Renal cortex interstitium (tissue), 11 donors: ENCODE data around the gene ZDHHC14. TPM values are rescaled to one million over a fixed set of nuclear protein-coding genes. Genes with fewer than 3 reads are reported as not detected.
"Not testable (repeated sequence)": the region's sequence is repeated elsewhere in the genome, so short reads cannot be mapped to it uniquely, and the experiment has no call there.

Source experiments
- DNase-seq, 11 donors: peaks; one replicate each; pipeline ENCODE4 v3.0.0-alpha.2; 2013; ENCODE audit warnings: low read depth in 9 of 11, low spot score in 4 of 11; ENCODE audit errors: extremely low read depth in 1 of 11
- polyA plus RNA-seq, 3 donors: library from polyadenylated mRNA; unstranded; fragments of 120-200 nt; gene quantifications; one replicate each; pipeline ENCODE4 v1.2.1, GENCODE V29; 2013; ENCODE audit not compliant: insufficient read length in 3 of 3

ZDHHC14 gene
- polyA plus RNA-seq, 3 donors = 14.8 to 22.4 (median 17.9) TPM

DNA sequence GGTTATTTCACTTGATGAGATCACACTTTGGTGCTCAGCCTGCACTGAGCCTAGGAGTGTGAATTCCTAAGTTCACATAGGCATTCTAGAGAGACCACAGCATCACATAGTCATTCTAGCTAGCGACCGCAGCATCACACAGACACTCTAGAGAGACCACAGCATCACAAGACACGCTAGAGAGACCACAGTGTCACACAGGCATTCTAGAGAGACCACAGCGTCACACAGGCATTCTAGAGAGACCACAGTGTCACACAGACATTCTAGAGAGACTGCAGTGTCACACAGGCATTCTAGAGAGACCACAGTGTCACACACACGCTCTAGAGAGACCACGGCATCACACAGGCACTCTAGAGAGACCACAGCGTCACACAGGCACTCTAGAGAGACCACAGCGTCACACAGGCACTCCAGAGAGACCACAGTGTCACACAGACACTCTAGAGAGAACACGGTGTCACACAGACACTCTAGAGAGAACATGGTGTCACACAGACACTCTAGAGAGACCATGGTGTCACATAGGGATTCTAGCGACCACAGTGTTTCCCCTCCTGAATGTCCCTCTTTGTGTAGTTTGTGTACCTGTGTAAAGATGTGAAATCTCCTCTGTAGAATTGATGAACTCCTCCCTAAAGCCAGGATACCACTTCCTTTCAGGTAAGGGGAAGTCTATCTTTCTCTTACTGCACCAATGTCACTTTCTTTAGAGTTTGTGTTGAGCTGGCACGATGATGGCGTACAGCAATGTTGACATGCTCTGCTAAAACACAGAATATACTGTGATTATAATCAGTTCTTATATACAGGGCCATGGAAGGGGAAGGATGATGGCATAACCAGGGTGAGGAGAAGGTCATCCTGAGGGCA is 169.4 kb downstream of the ZDHHC14 start:
- DNase-seq = no peak

DNA sequence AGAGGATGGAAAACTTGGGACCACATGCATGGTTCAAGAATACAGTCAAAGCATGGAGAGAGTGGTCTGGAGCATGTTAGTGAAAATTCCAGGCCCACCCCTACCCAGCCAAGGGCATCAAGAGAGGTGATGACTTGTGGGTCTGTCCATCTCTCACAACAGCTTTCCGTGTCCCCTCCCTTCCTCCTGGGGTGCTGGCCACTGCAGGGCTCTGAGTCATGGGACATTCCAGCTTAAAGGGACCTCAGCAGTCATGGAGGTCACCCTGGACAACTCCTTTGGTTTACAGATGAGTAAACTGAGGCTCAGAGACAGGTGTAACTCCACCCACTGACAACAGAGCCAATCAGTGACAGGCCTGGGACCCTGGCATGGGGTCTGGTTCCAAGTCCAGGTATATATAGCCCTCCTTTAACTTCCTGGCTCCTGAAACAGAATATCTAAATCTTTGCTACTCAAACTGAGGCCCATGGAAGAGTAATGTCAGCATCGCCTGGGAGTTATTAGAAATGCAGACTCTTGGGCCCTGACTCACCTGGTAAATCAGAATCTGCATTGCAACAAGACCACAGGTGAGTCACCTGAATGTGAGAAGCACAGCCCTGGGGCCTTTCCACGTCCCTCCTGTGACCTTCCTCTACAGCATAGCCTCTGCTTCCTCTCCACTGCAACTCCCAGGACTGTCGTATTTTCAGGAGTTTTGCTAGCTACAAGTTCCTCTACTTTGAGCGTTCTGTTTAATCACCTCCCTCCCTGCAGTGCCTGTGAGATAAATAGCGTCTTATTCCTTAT is 170.2 kb downstream of the ZDHHC14 start:
- no peak for DNase-seq

DNA sequence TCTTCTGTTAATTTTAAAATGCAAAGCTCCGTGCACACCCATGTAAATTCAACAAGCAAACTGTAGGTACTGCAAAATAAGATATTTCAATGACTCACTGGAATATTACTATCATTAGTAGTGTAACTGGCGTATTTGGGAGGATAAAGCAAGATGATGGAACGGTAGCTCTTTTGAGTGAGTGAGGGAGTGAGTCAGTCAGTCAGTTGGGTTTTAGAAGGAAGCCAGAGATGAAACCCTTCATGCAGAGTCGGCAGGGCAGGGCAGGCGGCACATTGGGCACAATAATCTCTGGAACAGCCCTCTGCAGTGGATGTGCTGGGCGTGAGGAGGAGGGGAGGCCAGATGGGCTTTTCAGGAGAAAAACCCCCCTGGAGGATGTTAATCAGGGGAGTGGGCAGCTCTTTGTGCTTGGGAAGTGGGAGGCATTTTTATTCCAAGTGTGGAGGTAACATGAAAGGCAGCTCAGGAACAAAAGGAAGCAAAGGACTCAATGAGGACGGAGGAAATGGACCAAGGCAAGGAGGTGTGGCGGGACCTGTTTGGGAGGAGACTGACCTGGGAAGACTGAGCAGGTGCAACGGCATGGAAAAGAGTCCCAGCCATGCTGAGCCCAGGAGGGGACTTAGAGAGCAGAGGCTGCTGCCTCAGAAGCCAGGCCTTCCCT is 171.2 kb downstream of the ZDHHC14 start:
- DNase-seq = no peak

DNA sequence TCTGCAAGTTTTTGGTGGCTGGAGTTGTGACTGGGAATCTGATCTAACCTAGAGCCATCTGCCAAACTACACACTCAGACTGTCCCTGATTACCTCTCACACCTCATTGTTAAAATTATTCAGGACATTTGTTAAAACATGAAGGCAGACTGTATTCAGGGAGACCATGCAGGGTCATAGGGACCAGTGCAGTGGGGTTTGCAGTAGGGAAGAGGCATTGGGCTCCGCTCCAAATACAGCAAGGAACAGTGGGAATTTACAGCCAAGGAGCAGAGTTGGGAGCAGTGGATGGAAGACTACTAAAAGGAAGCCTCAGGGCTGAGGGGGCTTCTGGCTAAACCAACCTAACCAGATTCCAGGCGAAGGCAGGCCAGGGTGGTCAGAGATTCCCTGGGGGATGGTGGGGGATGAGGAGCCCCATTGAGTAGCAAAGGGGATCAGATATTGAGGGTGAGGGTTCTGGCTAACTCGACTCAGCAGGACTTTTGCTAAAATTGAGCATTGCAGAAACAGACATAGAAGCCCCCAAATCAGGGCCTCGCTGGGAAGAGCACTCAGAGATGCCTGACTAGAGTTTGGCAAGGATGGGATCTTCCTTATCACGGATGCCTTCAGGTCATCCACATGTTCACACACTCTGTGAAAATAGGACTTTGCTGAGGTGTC is 172.0 kb downstream of the ZDHHC14 start:
- no peak for DNase-seq

DNA sequence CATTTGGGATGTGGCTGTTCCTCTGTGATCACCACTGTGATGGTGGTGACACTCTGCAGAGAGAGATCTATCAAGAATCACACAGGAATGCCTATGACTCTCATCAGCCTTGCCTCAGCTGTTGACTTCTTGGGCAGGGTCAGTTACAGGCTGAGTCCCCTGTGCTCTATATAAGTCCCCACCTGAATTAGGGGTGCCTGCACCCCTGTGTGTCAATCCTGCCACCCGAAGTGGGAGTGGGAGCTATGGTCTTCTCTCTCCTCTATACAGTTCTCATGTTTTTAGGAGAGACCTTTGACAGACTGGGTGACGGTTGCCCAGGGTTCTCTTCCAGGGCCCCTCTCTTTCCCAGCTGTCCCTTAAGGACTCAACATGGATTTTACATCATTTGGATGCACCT is 173.8 kb downstream of the ZDHHC14 start:
- no peak for DNase-seq

DNA sequence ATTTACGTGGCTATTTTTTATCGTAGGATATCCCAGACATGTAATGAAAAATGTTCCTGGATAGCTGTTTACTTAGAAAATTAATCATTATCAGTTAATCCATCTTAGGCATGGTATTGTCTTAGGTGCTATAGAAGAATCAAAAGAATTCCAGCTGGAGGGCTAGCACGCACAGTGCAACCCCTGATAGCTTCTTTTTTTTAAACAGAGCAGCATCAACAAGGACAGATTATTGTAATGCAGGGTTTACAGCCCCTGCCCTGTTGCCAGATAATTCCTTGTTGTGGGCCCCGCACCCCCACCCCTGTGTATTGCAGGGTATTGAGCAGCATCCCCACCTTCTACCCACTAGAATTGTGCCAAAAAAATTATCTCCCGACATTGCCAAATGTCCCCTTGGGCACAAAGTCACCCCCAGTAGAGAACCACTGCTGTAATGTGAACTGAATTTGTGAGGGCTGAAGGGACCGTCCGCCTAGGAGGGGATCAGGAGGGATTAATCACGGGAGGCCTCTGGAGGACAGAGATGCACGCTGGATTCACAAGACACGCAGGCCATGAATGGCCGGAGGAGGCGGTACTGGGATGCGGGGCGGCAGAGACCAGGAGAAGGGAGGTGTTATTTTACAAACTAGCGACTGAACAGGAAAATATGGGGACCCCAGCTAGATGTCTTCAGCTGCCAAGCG is 174.6 kb downstream of the ZDHHC14 start:
- no peak for DNase-seq

DNA sequence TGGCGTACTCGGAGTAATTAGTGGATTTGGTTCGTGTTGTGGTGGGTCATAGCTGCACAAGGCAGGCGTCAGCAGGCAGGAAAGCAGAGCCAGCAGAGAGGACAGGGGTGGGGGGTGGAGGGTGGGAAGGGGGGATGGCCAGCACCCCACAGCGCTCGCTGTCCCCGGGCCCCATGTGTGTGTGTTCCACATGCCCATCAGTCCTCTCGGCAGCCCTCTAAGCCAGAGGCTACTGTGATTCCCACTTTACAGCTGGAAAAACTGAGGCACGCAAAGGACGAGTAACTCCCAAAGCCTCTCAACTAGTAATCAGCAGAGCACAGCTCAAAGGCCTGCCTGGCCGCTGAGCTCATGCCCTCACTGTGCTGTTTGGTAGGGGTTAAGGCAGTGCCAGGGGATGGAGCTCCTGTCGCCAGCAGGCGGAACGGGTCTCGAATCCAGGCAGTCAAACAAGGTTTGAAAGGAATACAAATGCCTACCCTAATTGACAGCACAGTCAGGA is 175.2 kb downstream of the ZDHHC14 start:
- DNase-seq = no peak

DNA sequence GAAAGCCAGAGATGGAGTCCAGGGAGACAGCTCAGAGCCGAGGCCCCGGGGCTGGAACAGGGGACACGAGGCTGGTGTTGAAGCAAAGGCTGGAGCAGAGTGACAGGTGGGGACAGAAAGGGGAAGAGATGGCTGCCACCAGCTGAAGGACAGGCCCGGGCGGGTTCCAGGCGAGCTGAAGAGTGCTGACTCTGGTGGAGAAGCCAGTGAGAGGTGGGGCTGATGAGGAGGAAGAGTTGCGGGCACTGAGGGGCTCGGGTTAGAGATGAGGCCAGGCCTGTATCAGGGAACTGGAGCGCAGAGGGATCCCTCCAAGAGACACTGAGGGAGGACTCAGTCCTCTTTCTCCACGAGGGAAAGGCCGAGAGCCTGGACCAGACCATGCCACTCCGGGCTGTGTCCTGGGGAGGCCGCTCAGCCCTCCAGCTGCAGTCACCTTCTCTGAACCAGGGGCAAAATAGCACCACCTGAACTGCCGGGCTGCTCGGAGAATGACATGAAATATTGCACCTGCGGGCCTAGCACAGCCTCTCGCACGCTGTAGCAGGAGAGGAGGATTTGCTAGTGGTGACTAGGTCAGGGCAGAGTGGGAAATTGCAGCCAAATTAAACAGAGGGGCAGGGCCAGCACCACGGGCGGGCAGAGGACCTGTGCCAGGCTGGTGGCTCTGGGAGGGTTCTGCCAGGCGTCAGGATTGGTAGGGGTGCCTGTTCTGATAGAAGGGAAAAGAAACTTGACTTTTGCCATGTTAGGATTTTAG is 175.9 kb downstream of the ZDHHC14 start:
- DNase-seq = no peak

DNA sequence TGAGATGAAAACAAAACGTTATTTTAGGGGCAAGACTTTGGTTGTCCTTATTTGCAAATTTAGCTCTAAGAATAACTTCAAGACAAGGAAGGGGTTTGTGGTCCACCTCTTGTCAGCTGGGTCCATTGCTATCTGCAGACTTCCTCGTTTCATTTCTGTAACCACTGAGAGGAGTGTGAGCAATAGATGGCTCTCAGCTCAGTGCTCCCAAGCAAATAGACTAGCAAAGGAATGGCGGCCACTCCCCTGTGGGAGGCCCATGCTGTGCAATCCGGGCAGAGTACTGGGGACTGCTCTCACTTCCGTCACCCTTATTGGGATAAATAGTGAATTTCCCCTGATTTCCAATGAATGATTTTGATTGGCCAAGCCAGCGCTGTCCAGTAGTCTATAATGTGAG is 176.6 kb downstream of the ZDHHC14 start:
- no peak for DNase-seq

DNA sequence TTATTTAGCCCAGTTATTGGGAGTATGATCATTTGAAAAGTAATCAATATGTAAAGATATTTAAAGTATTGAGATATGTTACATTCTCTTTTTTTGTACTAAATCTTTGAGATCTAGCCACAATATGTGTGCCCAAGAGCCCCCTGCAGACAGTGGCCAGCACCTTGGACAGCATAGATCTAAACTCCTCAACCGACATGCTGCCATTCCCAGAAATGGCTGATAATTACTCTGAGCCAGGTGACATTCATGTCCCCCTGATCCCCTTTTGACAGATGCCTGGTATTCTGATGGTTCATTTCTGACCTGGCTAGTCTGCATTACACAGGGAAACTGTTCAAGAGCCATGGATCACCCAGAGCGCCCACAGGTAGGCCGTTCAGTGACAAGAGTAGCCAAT is 177.1 kb downstream of the ZDHHC14 start:
- no peak for DNase-seq

DNA sequence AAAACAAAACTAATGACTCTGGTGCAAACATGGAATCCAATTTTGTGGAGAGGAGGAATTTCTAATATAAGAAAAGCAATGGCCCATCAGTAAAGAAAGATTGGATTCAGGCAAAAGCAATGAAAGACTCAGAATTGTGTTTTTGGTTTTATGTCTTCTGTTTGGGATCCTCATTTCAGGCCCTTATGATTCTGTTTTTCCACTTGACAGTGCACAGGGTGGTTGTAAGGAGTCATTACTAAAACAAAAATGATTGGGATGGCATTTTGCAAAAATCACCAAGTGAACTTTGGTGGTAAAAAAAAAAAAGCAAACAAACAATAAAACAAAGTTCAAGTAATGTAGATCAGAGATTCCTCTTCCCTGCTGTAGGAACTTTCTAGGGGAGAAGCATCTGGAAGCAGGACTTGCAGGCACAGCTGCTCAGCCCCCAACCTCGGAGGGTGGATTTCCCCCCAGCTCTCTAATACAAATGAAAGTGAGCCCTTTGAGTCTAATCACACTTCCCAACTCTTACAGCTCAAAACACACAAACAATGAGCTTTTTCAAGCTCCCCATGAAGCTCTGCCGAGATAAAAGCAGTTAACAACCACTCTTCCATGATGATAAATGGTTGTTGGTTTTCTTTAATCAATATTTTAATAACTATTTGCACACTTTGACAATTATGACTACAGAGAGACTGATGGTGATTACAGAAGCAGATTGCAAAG is 177.7 kb downstream of the ZDHHC14 start:
- DNase-seq = no peak

DNA sequence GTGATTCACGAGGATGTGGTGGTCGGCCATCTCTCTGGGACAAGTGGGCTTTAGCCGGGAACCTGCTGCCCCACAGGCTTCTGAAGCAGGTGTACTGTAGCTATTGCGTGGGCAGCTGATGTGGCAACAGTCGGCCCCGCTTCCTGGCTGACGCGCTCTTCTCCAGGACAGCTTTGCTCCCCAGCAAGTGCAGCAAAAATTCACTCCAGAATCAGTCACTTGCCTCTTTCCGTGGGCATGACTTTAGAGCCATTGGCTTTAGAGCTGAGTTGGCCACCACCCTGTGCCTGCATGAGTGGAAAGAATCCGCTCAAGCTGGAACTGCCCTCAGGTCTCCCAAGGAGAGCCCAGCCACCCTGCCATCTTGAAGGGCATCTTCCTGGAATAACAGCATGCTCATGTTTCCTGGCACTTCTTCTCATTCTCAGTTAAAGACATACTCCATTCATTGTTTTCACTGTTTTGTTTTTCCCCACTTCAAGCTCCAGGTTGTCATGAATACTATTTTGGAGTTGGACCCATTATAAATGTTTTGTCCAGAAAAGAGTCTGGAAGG is 178.3 kb downstream of the ZDHHC14 start:
- no peak for DNase-seq

DNA sequence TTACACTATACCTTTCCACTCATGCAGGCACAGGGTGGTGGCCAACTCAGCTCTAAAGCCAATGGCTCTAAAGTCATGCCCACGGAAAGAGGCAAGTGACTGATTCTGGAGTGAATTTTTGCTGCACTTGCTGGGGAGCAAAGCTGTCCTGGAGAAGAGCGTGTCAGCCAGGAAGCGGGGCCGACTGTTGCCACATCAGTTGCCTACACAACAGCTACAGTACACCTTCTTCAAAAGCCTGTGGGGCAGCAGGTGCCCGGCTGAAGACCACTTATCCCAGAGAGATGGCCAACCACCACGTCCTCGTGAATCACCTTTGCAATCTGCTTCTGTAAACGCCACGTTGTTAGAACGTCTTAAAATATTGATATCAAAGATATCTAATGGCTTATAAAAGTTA is 179.1 kb downstream of the ZDHHC14 start:
- DNase-seq = not testable (repeated sequence)

DNA sequence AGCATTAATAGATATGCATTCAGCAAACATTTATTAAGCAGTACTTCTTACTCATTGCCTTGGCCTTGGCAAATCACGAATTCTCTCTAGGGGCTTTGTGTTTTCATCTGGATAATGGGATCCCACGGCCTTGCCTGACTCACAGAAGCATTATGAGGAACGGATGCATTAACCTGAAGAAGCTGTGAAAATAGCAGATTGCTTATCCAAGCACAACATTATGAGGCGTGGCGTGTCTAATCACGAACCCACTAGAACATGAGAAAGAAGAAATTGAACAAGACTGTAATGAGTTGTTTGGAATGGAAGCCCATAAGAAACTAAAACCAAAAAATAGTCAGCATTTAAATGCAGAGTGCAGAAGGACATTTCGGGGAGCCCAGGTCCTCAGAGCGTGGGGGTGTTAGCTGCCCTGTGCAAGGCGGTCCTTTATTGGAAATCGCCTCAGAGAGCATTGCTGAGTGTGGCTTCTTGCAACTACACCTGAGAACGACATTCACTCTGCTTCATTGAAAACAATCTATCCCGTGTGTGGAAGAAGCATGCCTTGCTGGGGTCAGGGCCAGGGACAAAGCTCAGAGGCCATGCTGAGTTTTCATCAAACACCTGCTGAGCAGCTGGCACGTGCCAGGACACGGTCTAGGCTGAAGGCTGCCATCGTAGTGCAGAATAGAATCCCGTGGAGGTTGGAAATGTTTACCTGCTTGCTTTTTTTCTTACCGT is 179.9 kb downstream of the ZDHHC14 start:
- DNase-seq = no peak

DNA sequence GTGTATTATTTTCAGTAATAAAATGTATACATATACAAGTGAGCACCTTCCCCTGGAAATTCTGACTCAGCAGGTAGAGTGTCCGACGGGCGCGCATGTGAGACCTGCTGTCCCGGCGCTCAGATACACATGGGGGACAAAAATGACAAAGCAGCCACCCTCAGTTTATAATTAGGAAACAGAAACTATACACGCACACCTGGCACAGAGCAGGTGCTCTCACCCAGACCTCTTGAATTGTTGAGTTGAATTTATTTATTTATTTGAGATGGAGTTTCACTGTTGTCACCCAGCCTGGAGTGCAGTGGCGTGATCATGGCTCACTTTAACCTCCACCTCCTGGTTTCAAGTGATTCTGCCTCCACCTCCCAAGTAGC is 180.4 kb downstream of the ZDHHC14 start:
- DNase-seq = no peak
